Measurements from ENCODE around the gene NUP88.

The NUP88 gene

DNA sequence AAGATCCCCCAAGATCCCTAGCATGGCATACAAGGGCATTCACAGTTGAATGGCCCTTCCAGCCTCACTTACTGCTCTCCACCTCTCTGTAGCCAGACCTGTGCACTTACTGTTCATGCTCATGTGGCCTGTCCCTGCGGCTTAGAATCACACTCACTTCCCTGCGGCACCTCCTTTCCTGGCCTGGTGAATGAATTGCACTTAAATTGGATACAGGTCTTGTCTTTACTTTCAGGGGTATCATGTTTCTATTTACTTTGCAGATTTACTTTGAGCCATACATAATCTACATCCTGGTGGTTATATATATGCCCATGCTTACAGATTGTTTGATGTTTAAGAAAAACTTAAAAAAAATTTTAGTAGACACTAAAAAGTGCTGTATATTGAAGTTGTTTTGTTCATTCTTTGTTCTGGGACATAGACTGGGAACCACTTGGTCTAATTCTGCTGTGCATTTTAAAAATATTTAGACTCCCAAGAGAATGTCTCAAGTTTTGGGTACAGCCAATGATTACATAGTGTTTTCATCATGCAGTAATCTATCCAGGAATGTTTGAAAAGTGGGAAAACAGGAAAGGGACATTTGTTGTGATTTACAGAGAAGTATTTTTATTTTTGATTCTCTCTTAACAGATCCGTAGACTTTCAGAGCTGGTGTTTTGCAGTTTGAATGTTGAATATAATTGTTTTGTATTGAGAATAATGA, 63.9 kb downstream of the NUP88 start:
- no peak for DNase-seq (ENCODE audit: low read depth in 1 of 2, low spot score in 1 of 2)

DNA sequence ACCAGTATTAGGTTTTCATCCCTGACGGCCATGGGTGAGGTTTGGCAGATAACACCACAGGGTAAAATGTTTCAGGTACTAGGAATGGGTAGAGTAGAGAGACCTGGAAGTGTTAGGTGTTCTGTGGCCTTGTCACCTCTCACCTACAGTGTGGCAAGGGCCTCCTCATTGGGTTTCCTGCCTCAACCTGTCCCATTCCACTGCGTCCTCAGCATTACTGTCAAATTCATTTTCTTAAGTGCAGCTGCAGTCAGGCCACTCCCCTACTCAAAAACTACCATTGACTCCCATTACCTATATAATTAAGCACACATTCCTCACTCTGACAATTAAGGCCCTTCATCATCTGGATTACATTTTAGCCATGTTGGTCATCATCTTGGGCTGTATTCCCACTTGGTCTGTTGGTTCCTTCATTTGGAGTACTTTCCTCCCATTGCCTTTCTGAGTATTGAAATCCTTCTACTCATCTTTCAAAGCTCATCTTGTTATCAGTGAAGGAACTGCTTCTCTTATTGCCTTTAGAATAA, 64.5 kb downstream of the NUP88 start:
- DNase-seq (ENCODE audit: low read depth in 1 of 2, low spot score in 1 of 2) = no peak

DNA sequence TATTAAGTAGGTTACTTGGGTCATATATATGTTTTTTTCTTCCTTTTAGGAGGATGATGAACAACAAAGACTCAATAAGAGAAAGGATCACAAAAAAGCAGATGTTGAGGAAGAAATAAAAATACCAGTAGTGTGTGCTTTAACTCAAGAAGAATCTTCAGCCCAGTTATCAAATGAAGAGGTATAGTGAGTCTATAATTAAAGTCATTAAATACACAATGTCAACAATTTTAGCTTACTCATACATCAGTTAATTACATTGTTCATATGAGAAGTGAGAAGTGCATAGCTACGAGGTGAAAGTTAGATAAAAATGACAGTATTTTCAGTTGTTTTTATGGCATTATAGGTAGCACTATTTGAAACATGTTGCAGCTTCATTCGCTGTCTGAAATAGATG, 65.2 kb downstream of the NUP88 start:
- DNase-seq (ENCODE audit: low read depth in 1 of 2, low spot score in 1 of 2) = no peak

GRCh38 chr17:5352681-5353289, 66.7 kb downstream of the NUP88 start:
- DNase-seq (ENCODE audit: low read depth in 1 of 2, low spot score in 1 of 2) = no peak

DNA sequence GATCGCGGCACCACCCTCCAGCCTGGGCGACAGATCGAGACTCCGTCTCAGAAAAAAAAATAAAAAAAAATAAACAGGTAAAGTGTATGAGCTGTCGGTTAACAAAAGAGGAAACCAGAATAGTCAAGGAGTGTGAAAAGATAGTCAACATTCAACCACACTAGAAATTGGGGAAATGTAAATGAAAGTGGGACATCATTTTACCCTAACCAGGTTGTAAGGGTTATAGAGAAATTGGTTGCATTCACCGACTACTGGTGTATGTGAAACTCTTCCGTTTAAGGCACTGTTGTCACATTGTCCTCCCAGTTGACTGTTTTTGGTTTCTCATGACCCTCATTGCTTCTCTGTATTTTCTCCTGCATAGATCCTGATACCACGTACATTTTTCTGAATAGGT, 74.5 kb downstream of the NUP88 start:
- DNase-seq (ENCODE audit: low read depth in 1 of 2, low spot score in 1 of 2) = no peak
